Loucy (cell line): ENCODE data around the gene EFNA5.

ENCODE experiments used
- H2AFZ ChIP-seq: fragments of 200-600 bp; sonication (generic); 2 replicates; pipeline ENCODE4 v1.6.0; 2016; ENCODE audit warnings: antibody characterized with exemption, mild to moderate bottlenecking, low read length, moderate library complexity
- H3F3A ChIP-seq: fragments of 200-600 bp; 2 replicates; pipeline ENCODE4 v1.6.0; 2016; ENCODE audit warnings: antibody characterized with exemption, low read depth, mild to moderate bottlenecking
- H3K27me3 ChIP-seq: fragments of 200-600 bp; sonication (generic); 2 replicates; pipeline ENCODE4 v1.6.1; 2014; ENCODE audit warnings: low read length, mild to moderate bottlenecking; ENCODE audit not compliant: insufficient read depth, poor library complexity, severe bottlenecking
- H3K36me3 ChIP-seq: fragments of 200-600 bp; sonication (generic); 2 replicates; pipeline ENCODE4 v1.6.1; 2016; ENCODE audit warnings: low read length; ENCODE audit not compliant: insufficient read depth
- H3K4me1 ChIP-seq: fragments of 200-600 bp; sonication (generic); 2 replicates; pipeline ENCODE4 v1.5.1; 2014; ENCODE audit warnings: low read length, mild to moderate bottlenecking; ENCODE audit not compliant: insufficient read depth, poor library complexity, severe bottlenecking
- H3K4me2 ChIP-seq: fragments of 200-600 bp; sonication (generic); 2 replicates; pipeline ENCODE4 v1.6.0; 2014; ENCODE audit warnings: antibody characterized with exemption, low read length, low read depth, mild to moderate bottlenecking; ENCODE audit not compliant: poor library complexity, severe bottlenecking
- H3K4me3 ChIP-seq: fragments of 200-600 bp; sonication (generic); 2 replicates; pipeline ENCODE4 v1.5.1; 2014; ENCODE audit warnings: low read length, mild to moderate bottlenecking, mixed read lengths; ENCODE audit not compliant: poor library complexity, severe bottlenecking
- H3K79me2 ChIP-seq: fragments of 200-600 bp; sonication (generic); 2 replicates; pipeline ENCODE4 v1.6.1; 2014; ENCODE audit warnings: low read length; ENCODE audit not compliant: insufficient read depth
- H3K9ac ChIP-seq: fragments of 200-600 bp; sonication (generic); 2 replicates; pipeline ENCODE4 v1.6.0; 2014; ENCODE audit warnings: mild to moderate bottlenecking, low read depth, low read length, moderate library complexity; ENCODE audit not compliant: poor library complexity, severe bottlenecking
- H3K9me2 ChIP-seq: fragments of 200-600 bp; sonication (generic); replicated peaks from 2 replicates; pipeline ENCODE4 v1.6.1; 2016; ENCODE audit warnings: low read depth, low read length, mixed read lengths
- H3K9me3 ChIP-seq: fragments of 200-600 bp; sonication (generic); 2 replicates; pipeline ENCODE4 v1.6.1; 2014; ENCODE audit warnings: mild to moderate bottlenecking, antibody characterized with exemption, low read length, low read depth; ENCODE audit not compliant: insufficient read depth
- H4K20me1 ChIP-seq: fragments of 200-600 bp; sonication (generic); 2 replicates; pipeline ENCODE4 v1.6.0; 2014; ENCODE audit warnings: antibody characterized with exemption, low read length, mild to moderate bottlenecking; ENCODE audit not compliant: insufficient read depth, poor library complexity, severe bottlenecking
- EZH2phosphoT487 ChIP-seq: fragments of 200-600 bp; IDR thresholded peaks from 2 replicates; pipeline ENCODE4 v1.6.1; 2018; ENCODE audit warnings: antibody characterized with exemption, mild to moderate bottlenecking, moderate library complexity, borderline replicate concordance
- TF ChIP-seq, protein P1 (sequence below): fragments of 200-600 bp; sonication (generic); conservative IDR thresholded peaks from 2 replicates; pipeline ENCODE4 v1.5.1; 2014; ENCODE audit warnings: mild to moderate bottlenecking, antibody characterized with exemption, low read length

Gene EFNA5

DNA sequence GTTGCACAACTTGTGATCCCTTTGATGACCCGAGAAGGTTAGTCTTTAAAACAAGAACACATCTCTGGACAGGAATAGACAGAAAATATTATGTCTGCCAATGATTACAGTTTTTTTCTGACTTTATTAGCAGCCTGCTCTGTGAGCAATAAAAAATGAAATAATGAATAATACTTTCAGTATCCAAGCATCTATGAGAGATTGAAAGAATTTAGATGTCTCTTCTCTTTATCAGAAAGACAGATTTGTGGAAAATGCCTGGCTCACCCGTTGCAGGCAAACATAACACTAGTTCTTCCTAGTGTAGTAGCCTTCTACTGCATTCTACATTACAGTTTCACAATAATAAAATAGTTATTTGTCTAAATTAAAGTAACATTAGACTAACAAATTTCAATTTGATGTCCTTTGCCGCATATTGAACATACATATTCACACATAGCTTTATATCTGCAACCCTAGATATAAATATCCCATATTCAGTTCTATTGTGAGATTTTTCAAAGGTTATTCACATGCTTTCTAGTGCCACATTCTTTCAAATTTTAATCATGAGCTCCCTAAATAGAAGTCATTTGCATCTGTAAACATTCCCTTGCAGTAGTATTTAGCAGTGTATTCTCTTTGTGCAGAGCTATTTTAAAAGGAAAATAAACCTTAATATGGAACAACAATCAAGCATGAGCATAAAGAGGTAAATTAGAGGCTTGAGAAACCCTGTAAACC lies 267.3 kb downstream of the EFNA5 start:
- Histone ChIP-seq H3K27me3 (no peaks in the 10 kb centered on the region), H3K9me2 (no peaks in the 10 kb centered on the region), H3K4me2 (no peak overlapping the region), H3K9ac (no peak overlapping the region), H3K4me1 (no peaks in the 10 kb centered on the region), H3K4me3 (no peak overlapping the region), H3K9me3 (no peaks in the 10 kb centered on the region), H3F3A (no peaks in the 10 kb centered on the region), H4K20me1 (no peaks in the 10 kb centered on the region), H3K36me3 (no peaks in the 10 kb centered on the region), H2AFZ (no peak overlapping the region), H3K79me2 (no peaks in the 10 kb centered on the region)
- no peak for TF ChIP-seq EZH2phosphoT487
- TF ChIP-seq, protein P1, sequence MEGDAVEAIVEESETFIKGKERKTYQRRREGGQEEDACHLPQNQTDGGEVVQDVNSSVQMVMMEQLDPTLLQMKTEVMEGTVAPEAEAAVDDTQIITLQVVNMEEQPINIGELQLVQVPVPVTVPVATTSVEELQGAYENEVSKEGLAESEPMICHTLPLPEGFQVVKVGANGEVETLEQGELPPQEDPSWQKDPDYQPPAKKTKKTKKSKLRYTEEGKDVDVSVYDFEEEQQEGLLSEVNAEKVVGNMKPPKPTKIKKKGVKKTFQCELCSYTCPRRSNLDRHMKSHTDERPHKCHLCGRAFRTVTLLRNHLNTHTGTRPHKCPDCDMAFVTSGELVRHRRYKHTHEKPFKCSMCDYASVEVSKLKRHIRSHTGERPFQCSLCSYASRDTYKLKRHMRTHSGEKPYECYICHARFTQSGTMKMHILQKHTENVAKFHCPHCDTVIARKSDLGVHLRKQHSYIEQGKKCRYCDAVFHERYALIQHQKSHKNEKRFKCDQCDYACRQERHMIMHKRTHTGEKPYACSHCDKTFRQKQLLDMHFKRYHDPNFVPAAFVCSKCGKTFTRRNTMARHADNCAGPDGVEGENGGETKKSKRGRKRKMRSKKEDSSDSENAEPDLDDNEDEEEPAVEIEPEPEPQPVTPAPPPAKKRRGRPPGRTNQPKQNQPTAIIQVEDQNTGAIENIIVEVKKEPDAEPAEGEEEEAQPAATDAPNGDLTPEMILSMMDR = no peak

DNA sequence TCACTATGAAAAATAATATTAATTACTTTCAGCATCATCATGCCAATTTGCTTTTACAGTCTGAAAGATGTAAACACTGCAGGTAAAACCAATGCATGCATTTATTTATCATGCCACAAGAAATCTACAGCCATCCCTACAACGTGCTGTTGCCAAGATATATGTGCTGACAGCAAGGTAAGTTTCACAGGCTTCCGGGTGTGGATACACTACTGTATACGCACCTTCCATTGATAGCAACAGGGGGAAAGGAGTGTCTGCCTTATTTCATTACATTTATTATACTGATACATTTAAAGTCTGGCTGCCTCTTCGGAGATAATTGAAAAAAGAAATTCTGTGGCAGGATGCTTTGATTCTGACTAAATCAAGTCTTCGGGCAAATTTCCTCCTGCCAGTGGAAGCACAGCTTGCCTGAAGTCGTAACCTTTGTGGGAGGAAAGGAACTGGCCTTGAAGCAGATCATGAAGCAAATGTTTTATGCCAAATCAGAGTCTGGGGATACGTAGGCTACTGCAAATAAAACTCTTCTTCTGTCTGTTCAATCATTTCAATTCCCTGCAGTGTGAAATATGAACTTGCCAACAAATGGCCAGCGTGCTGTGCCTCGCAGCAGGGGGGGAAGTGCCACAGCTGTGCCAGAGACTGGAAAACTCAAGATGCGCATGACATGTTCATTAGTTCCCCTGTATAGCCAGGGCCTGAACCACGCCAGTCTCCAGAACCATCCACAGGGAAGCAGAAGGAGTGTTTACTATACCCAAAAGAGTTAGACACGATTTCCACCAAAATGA lies 268.1 kb downstream of the EFNA5 start:
- Histone ChIP-seq H3K79me2 (no peaks in the 10 kb centered on the region), H3K4me2 (no peak overlapping the region), H3K4me1 (no peaks in the 10 kb centered on the region), H3K9ac (no peak overlapping the region), H3F3A (no peaks in the 10 kb centered on the region), H3K27me3 (no peaks in the 10 kb centered on the region), H3K36me3 (no peaks in the 10 kb centered on the region), H3K9me2 (no peaks in the 10 kb centered on the region), H2AFZ (no peak overlapping the region), H3K9me3 (no peaks in the 10 kb centered on the region), H4K20me1 (no peaks in the 10 kb centered on the region), H3K4me3 (no peak overlapping the region)
- no peak for TF ChIP-seq EZH2phosphoT487
- TF ChIP-seq, protein P1 = no peak

DNA sequence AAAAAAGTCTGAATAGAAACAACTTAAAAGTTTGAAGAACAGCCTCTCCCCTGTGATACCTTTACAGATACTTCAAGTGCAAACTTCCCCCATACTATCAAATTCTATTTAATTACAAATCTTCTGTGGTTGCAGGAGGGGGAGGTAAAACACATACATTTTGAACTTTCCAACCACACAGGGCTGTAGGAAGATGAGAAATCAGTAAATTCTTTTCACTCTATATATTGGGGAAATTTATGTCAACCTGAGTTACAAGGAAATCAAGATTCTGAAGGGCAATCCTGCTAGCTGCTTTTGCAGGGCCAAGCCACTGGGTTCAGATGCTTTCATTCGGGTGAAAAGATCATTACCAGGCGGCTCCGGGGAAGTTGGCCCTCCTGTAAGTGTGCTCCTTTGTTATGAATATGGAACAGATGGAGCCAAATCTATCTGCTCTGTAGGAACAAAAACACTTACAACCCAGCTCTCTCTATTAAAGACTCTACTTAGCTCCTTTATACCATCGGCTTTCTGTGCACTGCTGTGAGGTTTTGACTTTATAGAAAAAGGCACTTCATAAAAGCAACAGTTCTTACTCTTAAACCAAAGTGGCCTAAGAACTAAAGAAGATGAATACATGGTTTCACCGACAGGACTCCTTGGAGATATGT lies 269.1 kb downstream of the EFNA5 start:
- no peaks in the 10 kb centered on the region for H3K4me1 ChIP-seq
- no peak for TF ChIP-seq EZH2phosphoT487
- TF ChIP-seq, protein P1 = no peak
- H3K9me2 ChIP-seq = no peaks in the 10 kb centered on the region
- no peaks in the 10 kb centered on the region for H3F3A ChIP-seq
- H3K79me2 ChIP-seq = no peaks in the 10 kb centered on the region
- H3K9ac ChIP-seq = no peak overlapping the region
- H3K36me3 ChIP-seq = no peaks in the 10 kb centered on the region
- no peak overlapping the region for H3K4me2 ChIP-seq
- H3K9me3 ChIP-seq = no peaks in the 10 kb centered on the region
- H3K4me3 ChIP-seq = no peak overlapping the region
- no peaks in the 10 kb centered on the region for H4K20me1 ChIP-seq
- no peaks in the 10 kb centered on the region for H3K27me3 ChIP-seq
- H2AFZ ChIP-seq = no peak overlapping the region
